ENCODE data around the gene HDGF.
A peak's percentile ranks its signal among the peaks of the same experiment; 100 is the strongest.

The HDGF gene

DNA sequence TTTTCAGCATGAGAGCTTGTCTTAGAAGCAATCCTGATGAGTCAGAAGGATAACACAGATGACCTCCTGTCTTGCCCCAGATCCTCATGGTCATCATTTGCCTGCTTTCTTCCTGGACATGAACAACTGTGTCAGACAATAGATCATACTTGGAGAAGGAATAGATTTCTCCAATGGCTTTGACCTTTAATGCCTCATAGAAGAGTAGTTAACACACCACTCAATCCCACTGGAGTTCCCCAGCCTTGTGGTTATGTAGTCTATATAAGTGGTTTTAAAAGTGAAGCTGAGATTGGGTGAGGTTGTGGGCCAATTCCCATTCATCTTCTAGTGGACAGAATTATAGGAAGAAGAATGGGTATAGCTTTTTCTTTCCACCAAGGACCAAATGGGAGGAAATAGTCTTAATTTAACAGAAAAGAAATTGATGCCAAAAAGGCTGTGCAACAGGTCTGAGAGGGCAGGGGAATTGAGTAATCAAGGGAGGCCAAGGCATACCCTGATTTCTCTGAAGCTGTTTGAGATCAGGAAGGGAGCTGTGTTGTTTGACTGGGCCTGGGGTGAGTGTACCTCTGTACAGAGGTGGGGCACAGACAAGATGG lies 30.2 kb upstream of the HDGF start:
- no peaks in the 10 kb centered on the region for H3K27me3 ChIP-seq (replicated peaks; ENCODE audit: control insufficient read depth, insufficient read depth, low read length)
- H3K9me3 ChIP-seq (ENCODE audit: control insufficient read depth, low read length): no peaks in the 10 kb centered on the region
- peak overlapping the region; percentile 10 for H3K9ac ChIP-seq (ENCODE audit: low read length)
- H3K36me3 ChIP-seq (ENCODE audit: control insufficient read depth, insufficient read depth, low read length, severe bottlenecking): peaks cover 37% of the 10 kb centered on the region
- peaks cover 20% of the 10 kb centered on the region for H3K4me1 ChIP-seq (ENCODE audit: control insufficient read depth, insufficient read depth, low read length)
- DNase-seq (ENCODE audit: low read depth): peak; percentile 85
- peak overlapping the region; percentile 9 for H3K4me3 ChIP-seq (ENCODE audit: low read length)

DNA sequence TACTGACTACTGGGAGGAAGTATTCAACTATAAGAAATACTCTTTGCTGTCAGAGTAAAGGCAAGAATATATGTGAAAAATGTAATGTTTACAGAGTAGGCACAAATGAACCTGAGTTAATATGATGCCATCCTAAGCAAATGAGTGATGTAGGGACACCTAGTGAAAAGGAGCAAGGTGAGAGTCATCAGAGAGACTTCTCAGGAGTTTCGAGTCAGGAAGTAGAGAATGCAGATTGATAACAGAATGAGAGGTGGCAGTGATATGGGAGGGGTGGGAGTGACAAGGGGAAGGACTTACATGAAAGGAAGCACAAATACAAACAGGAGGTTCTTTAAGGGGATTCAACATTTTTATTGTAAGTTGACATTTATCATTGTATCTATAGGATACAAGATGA lies 26.1 kb upstream of the HDGF start:
- no peaks in the 10 kb centered on the region for H3K9me3 ChIP-seq (ENCODE audit: control insufficient read depth, low read length)
- H3K4me1 ChIP-seq (ENCODE audit: control insufficient read depth, insufficient read depth, low read length): peaks cover 39% of the 10 kb centered on the region
- no peak overlapping the region for H3K4me3 ChIP-seq (ENCODE audit: low read length)
- no peak for DNase-seq (ENCODE audit: low read depth)
- H3K36me3 ChIP-seq (ENCODE audit: control insufficient read depth, insufficient read depth, low read length, severe bottlenecking): peaks cover 9% of the 10 kb centered on the region
- no peak overlapping the region for H3K9ac ChIP-seq (ENCODE audit: low read length)
- no peaks in the 10 kb centered on the region for H3K27me3 ChIP-seq (replicated peaks; ENCODE audit: control insufficient read depth, insufficient read depth, low read length)

DNA sequence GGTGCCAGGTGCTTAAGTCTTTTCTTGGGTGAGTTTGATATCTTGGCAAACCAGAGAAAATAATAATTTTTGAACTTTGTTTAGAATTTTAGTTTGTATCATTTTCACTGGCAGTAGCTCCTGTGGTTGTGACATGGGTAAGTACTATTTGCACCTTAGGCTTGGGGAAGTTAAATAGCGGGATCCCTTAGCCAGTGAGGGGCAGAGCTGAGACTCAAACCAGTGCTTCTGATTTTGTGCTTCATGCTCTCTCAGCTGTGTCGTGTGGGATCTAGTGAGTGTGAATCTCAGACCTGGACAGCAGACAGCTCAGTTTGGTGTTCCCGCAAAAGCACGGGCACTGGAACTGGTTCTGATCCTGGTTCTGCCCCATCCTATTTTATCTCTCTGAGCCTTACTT lies 25.5 kb upstream of the HDGF start:
- no peak overlapping the region for H3K4me3 ChIP-seq (ENCODE audit: low read length)
- no peak for DNase-seq (ENCODE audit: low read depth)
- H3K4me1 ChIP-seq (ENCODE audit: control insufficient read depth, insufficient read depth, low read length): peaks cover 32% of the 10 kb centered on the region
- H3K9me3 ChIP-seq (ENCODE audit: control insufficient read depth, low read length): no peaks in the 10 kb centered on the region
- no peaks in the 10 kb centered on the region for H3K27me3 ChIP-seq (replicated peaks; ENCODE audit: control insufficient read depth, insufficient read depth, low read length)
- H3K9ac ChIP-seq (ENCODE audit: low read length): no peak overlapping the region
- peaks cover 5% of the 10 kb centered on the region for H3K36me3 ChIP-seq (ENCODE audit: control insufficient read depth, insufficient read depth, low read length, severe bottlenecking)

GRCh38 chr1:156775799-156776198 lies 24.3 kb upstream of the HDGF start:
- H3K9me3 ChIP-seq (ENCODE audit: control insufficient read depth, low read length): no peaks in the 10 kb centered on the region
- peaks cover 21% of the 10 kb centered on the region for H3K4me1 ChIP-seq (ENCODE audit: control insufficient read depth, insufficient read depth, low read length)
- no peak overlapping the region for H3K9ac ChIP-seq (ENCODE audit: low read length)
- DNase-seq (ENCODE audit: low read depth): no peak
- peaks cover 11% of the 10 kb centered on the region for H3K36me3 ChIP-seq (ENCODE audit: control insufficient read depth, insufficient read depth, low read length, severe bottlenecking)
- no peak overlapping the region for H3K4me3 ChIP-seq (ENCODE audit: low read length)
- H3K27me3 ChIP-seq (replicated peaks; ENCODE audit: control insufficient read depth, insufficient read depth, low read length): no peaks in the 10 kb centered on the region

DNA sequence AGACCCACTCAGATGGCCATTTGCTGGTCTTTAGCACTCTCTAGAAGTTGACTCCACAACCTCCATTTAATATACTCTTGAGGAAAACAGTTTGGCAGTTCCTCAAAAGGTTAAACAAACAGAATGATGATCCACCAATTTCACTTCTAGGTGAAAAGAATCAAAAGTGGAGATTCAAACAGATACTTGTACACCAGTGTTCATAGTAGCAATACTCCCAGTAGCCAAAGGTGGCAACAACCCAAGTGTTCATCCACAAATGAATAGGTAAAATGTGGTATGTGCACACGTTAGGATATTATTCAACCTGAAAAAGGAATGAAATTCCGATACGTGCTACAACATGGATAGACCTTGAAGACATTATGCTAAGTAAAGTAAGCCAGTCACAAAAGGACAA lies 22.1 kb upstream of the HDGF start:
- no peaks in the 10 kb centered on the region for H3K9me3 ChIP-seq (ENCODE audit: control insufficient read depth, low read length)
- DNase-seq (ENCODE audit: low read depth): no peak
- H3K4me1 ChIP-seq (ENCODE audit: control insufficient read depth, insufficient read depth, low read length): peaks cover 33% of the 10 kb centered on the region
- H3K27me3 ChIP-seq (replicated peaks; ENCODE audit: control insufficient read depth, insufficient read depth, low read length): no peaks in the 10 kb centered on the region
- peak overlapping the region; percentile 35 for H3K4me3 ChIP-seq (ENCODE audit: low read length)
- H3K36me3 ChIP-seq (ENCODE audit: control insufficient read depth, insufficient read depth, low read length, severe bottlenecking): peaks cover 19% of the 10 kb centered on the region
- no peak overlapping the region for H3K9ac ChIP-seq (ENCODE audit: low read length)

- Histone ChIP-seq H3K4me1 (ENCODE audit: control insufficient read depth, insufficient read depth, low read length) (peaks cover 37% of the 10 kb centered on the region), H3K4me3 (ENCODE audit: low read length) (peak overlapping the region; percentile 35), H3K9ac (ENCODE audit: low read length) (peak overlapping the region; percentile 23), H3K36me3 (ENCODE audit: control insufficient read depth, insufficient read depth, low read length, severe bottlenecking) (peaks cover 19% of the 10 kb centered on the region), H3K9me3 (ENCODE audit: control insufficient read depth, low read length) (no peaks in the 10 kb centered on the region), H3K27me3 (replicated peaks; ENCODE audit: control insufficient read depth, insufficient read depth, low read length) (no peaks in the 10 kb centered on the region)
- DNase-seq (ENCODE audit: low read depth): no peak
These were observed 21.4 kb upstream of the HDGF start for GRCh38 chr1:156772728-156773497.

- H3K9me3 ChIP-seq (ENCODE audit: control insufficient read depth, low read length): no peaks in the 10 kb centered on the region
- H3K4me1 ChIP-seq (ENCODE audit: control insufficient read depth, insufficient read depth, low read length): peaks cover 37% of the 10 kb centered on the region
- H3K36me3 ChIP-seq (ENCODE audit: control insufficient read depth, insufficient read depth, low read length, severe bottlenecking): peaks cover 19% of the 10 kb centered on the region
These were observed 20.7 kb upstream of the HDGF start for GRCh38 chr1:156772222-156772621.

GRCh38 chr1:156768610-156769295 lies 17.3 kb upstream of the HDGF start:
- H3K4me1 ChIP-seq (ENCODE audit: control insufficient read depth, insufficient read depth, low read length): peaks cover 39% of the 10 kb centered on the region
- peak overlapping the region; percentile 98 for H3K4me3 ChIP-seq (ENCODE audit: low read length)
- DNase-seq (ENCODE audit: low read depth): no peak
- no peaks in the 10 kb centered on the region for H3K9me3 ChIP-seq (ENCODE audit: control insufficient read depth, low read length)
- no peaks in the 10 kb centered on the region for H3K27me3 ChIP-seq (replicated peaks; ENCODE audit: control insufficient read depth, insufficient read depth, low read length)
- peaks cover 18% of the 10 kb centered on the region for H3K36me3 ChIP-seq (ENCODE audit: control insufficient read depth, insufficient read depth, low read length, severe bottlenecking)
- peak overlapping the region; percentile 100 for H3K9ac ChIP-seq (ENCODE audit: low read length)

More at GRCh38 chr1:156772222-156772621, 20.7 kb upstream of the HDGF start:
- Histone ChIP-seq H3K9ac (ENCODE audit: low read length) (no peak overlapping the region), H3K27me3 (replicated peaks; ENCODE audit: control insufficient read depth, insufficient read depth, low read length) (no peaks in the 10 kb centered on the region), H3K4me3 (ENCODE audit: low read length) (no peak overlapping the region)
- DNase-seq (ENCODE audit: low read depth): no peak

DNA sequence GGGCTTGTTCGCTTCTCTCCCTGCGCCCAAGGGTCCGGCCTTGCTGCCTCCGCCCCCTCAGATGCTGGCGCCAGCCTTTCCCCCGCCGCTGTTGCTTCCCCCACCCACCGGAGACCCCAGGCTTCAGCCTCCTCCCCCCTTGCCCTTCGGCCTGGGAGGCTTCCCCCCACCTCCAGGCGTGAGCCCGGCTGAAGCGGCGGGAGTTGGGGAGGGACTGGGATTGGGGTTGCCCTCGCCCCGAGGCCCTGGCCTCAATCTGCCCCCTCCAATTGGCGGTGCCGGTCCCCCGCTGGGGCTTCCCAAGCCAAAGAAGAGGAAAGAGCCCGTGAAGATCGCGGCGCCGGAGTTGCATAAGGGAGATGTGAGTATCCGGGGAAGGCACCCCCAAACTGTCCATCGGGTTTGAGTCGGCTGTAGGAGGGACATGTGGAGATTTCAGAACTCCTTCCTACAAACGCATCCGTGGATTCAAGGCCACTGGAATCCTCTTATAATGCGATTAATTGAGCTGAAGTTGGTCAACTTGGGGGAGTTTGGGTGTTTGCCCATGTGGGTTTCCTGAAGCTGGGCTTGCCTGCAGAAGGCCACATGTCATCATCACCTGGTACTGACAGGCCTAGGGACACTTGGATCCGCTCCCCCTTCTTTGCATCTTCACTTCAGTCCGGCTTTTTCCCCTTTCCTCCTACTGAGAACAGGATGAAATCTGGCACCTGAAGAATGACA lies 16.6 kb upstream of the HDGF start:
- peak; percentile 67 for DNase-seq (ENCODE audit: low read depth)
- H3K9ac ChIP-seq (ENCODE audit: low read length): peak overlapping the region; percentile 100
- peaks cover 14% of the 10 kb centered on the region for H3K36me3 ChIP-seq (ENCODE audit: control insufficient read depth, insufficient read depth, low read length, severe bottlenecking)
- H3K4me1 ChIP-seq (ENCODE audit: control insufficient read depth, insufficient read depth, low read length): peaks cover 32% of the 10 kb centered on the region
- H3K9me3 ChIP-seq (ENCODE audit: control insufficient read depth, low read length): no peaks in the 10 kb centered on the region
- H3K27me3 ChIP-seq (replicated peaks; ENCODE audit: control insufficient read depth, insufficient read depth, low read length): no peaks in the 10 kb centered on the region
- peak overlapping the region; percentile 98 for H3K4me3 ChIP-seq (ENCODE audit: low read length)

GRCh38 chr1:156767101-156767878 lies 15.8 kb upstream of the HDGF start, which contains the start of gene PRCC:
Gene PRCC, plus strand, starts transcription at chr1:156767535. Its CDS starts 237 bp downstream, at chr1:156767772.
- peaks cover 14% of the 10 kb centered on the region for H3K36me3 ChIP-seq (ENCODE audit: control insufficient read depth, insufficient read depth, low read length, severe bottlenecking)
- H3K4me1 ChIP-seq (ENCODE audit: control insufficient read depth, insufficient read depth, low read length): peaks cover 27% of the 10 kb centered on the region
- no peaks in the 10 kb centered on the region for H3K27me3 ChIP-seq (replicated peaks; ENCODE audit: control insufficient read depth, insufficient read depth, low read length)
- no peaks in the 10 kb centered on the region for H3K9me3 ChIP-seq (ENCODE audit: control insufficient read depth, low read length)
- H3K9ac ChIP-seq (ENCODE audit: low read length): peak within 1 kb of the TSS; percentile 100
- peak; percentile 99 for DNase-seq (ENCODE audit: low read depth)
- H3K4me3 ChIP-seq (ENCODE audit: low read length): peak within 1 kb of the TSS; percentile 98
